ENCODE results near the gene FPGS. TPM values are rescaled to one million over a fixed set of nuclear protein-coding genes. Genes with fewer than 3 reads are reported as not detected.

FPGS gene
- total and polyA plus RNA-seq, 2 of the 4 experiments (the other 2 are of a cell fraction), result 43.9 to 75.7 TPM

- H2AFZ ChIP-seq (replicated peaks; ENCODE audit: low read length, poor library complexity), result no peak overlapping the region
- no peak overlapping the region for H4K91ac ChIP-seq (ENCODE audit: insufficient read depth, low read depth, low read length)
- no peak overlapping the region for H4K5ac ChIP-seq (ENCODE audit: low read depth, low read length)
- POLR2A ChIA-PET (ENCODE audit: unreplicated experiment), result no interaction called here
- H3K9me3 ChIP-seq (ENCODE audit: control insufficient read depth, insufficient read depth, low read length), result no peaks in the 10 kb centered on the region
- no peak for ATAC-seq (ENCODE audit: low read depth)
- no peak overlapping the region for H3K4me2 ChIP-seq (ENCODE audit: low read depth, low read length)
- no peaks in the 10 kb centered on the region for H3K79me1 ChIP-seq (ENCODE audit: low read depth in 1 of 2, low read length in 2 of 2)
- H4K8ac ChIP-seq (ENCODE audit: low read depth in 2 of 2, low read length in 2 of 2), result no peak overlapping the region
- no peaks in the 10 kb centered on the region for H4K20me1 ChIP-seq (ENCODE audit: insufficient read depth, low read length)
- H3K56ac ChIP-seq (ENCODE audit: extremely low read depth, insufficient read depth, low read length), result no peak overlapping the region
- H2AK9ac ChIP-seq (replicated peaks; ENCODE audit: low read depth, low read length, poor library complexity), result peak overlapping the region; percentile 65
- in situ Hi-C loops (cut with MboI; ENCODE audit: low sequenced_read_pairs) (no loop called here), intact Hi-C loops (cut with micrococcal nuclease) (no loop called here), dilution Hi-C loops (cut with HindIII; ENCODE audit: low sequenced_read_pairs, unreplicated experiment) (no loop called here)
- no peak overlapping the region for H3K18ac ChIP-seq (ENCODE audit: low read depth, low read length)
- no peak overlapping the region for H3K27ac ChIP-seq (ENCODE audit: insufficient read depth, low read length)
- WGBS, 2 experiments (ENCODE audit: extremely low coverage in 2 of 2, insufficient read length in 1 of 2), result 100% methylated on average over 2 of the region's 11 CpGs; no CpG with 5 or more reads in 1 of the 2 experiments
- H3K14ac ChIP-seq (replicated peaks; ENCODE audit: low read depth, low read length), result no peak overlapping the region
- H3K36me3 ChIP-seq (ENCODE audit: control insufficient read depth, insufficient read depth, low read length), result no peaks in the 10 kb centered on the region; the same call in 1 of the 2 replicates
- no peaks in the 10 kb centered on the region for H3K27me3 ChIP-seq (ENCODE audit: control insufficient read depth, insufficient read depth, low read length)
- H2AK5ac ChIP-seq (ENCODE audit: low read depth, low read length), result 0 out of 2 replicates have a peak overlapping the region, but pooled peaks have one; percentile 8
- H3K4me3 ChIP-seq (ENCODE audit: insufficient read depth, low read depth, low read length), result no peak overlapping the region
- CTCF ChIA-PET, result no interaction called here
- H3K9me1 ChIP-seq (ENCODE audit: insufficient read depth, low read length), result peaks cover 4% of the 10 kb centered on the region; the same call in 1 of the 2 replicates
- no TSS peak for BruUV-seq (replicated peaks)
- TF ChIP-seq USF2 (IDR thresholded peaks at IDR 0.05; ENCODE audit: low read depth, low read length) (no peak), CHD1 (IDR thresholded peaks at IDR 0.05; ENCODE audit: low read depth, low read length) (no peak), CTCF (conservative IDR thresholded peaks at IDR 0.05; ENCODE audit: low read depth, low read length) (no peak), FOS (IDR thresholded peaks at IDR 0.05; ENCODE audit: low read depth, low read length) (no peak), RFX5 (IDR thresholded peaks at IDR 0.05; ENCODE audit: low read depth, low read length) (no peak), NFE2L2 (IDR thresholded peaks at IDR 0.05; ENCODE audit: low read depth, low read length) (no peak), SMC3 (IDR thresholded peaks at IDR 0.05; ENCODE audit: low read depth, low read length) (no peak), MAFK (IDR thresholded peaks at IDR 0.05; ENCODE audit: low read depth, low read length) (no peak)
- H3K4me1 ChIP-seq (ENCODE audit: control insufficient read depth, insufficient read depth, low read length), result no peaks in the 10 kb centered on the region
- no peak overlapping the region for H3K23ac ChIP-seq (ENCODE audit: low read depth, low read length)
- no peak overlapping the region for H3K9ac ChIP-seq (ENCODE audit: low read depth, low read length)
- no peak for DNase-seq
- H3K4ac ChIP-seq (ENCODE audit: low read depth, low read length), result no peak overlapping the region
- no peak overlapping the region for H2BK120ac ChIP-seq (ENCODE audit: low read depth, low read length)
- H2BK15ac ChIP-seq (ENCODE audit: low read depth, low read length), result no peak overlapping the region
- no peak overlapping the region for H2BK5ac ChIP-seq (ENCODE audit: low read depth, low read length, poor library complexity, severe bottlenecking)
- H2BK20ac ChIP-seq (ENCODE audit: low read depth, low read length), result no peak overlapping the region
These were observed 58.1 kb downstream of the FPGS start for GRCh38 chr9:127860779-127861178.
